Liver (tissue), 9 donors: ENCODE results near the gene UPP1. TPM values are rescaled to one million over a fixed set of nuclear protein-coding genes. Genes with fewer than 3 reads are reported as not detected.

Source experiments
- DNase-seq: peaks from one replicate; pipeline ENCODE4 v3.0.0-alpha.2; 2017; ENCODE audit warnings: low spot score
- H3K27ac ChIP-seq, 2 donors: one replicate each; pipeline ENCODE4 v1.7.0; 2013; ENCODE audit warnings: inconsistent platforms in 2 of 2, low read length in 2 of 2, control low read depth in 1 of 2, low read depth in 1 of 2, mild to moderate bottlenecking in 1 of 2
- H3K27me3 ChIP-seq, 4 donors: one replicate each; pipeline versions ENCODE4 v1.6.1 to v1.7.0; 2013; ENCODE audit warnings: low read length in 3 of 4, inconsistent platforms in 1 of 4, mild to moderate bottlenecking in 1 of 4, moderate library complexity in 1 of 4; ENCODE audit not compliant: control insufficient read depth in 4 of 4, insufficient read depth in 4 of 4
- H3K36me3 ChIP-seq, 4 donors: one replicate each; pipeline versions ENCODE4 v1.6.1 to v1.7.0; 2013; ENCODE audit warnings: low read length in 3 of 4, mild to moderate bottlenecking in 3 of 4, low read depth in 1 of 4, moderate library complexity in 1 of 4; ENCODE audit not compliant: control insufficient read depth in 4 of 4, insufficient read depth in 3 of 4
- H3K4me1 ChIP-seq, 4 donors: one replicate each; pipeline versions ENCODE4 v1.6.1 to v1.7.0; 2013; ENCODE audit warnings: low read length in 3 of 4, mild to moderate bottlenecking in 3 of 4, moderate library complexity in 1 of 4; ENCODE audit not compliant: control insufficient read depth in 4 of 4, insufficient read depth in 4 of 4
- H3K4me3 ChIP-seq, 3 donors: one replicate each; pipeline versions ENCODE4 v1.6.1 to v1.7.0; 2013; ENCODE audit warnings: low read length in 3 of 3, control low read depth in 1 of 3, low read depth in 1 of 3, mild to moderate bottlenecking in 1 of 3
- H3K9ac ChIP-seq, 2 donors: one replicate each; pipeline ENCODE4 v1.7.0; 2013; ENCODE audit warnings: low read length in 2 of 2, mild to moderate bottlenecking in 2 of 2, moderate library complexity in 2 of 2, control low read depth in 1 of 2, low read depth in 1 of 2
- H3K9me3 ChIP-seq, 4 donors: one replicate each; pipeline versions ENCODE4 v1.6.1 to v1.7.0; 2013; ENCODE audit warnings: low read length in 3 of 4; ENCODE audit not compliant: control insufficient read depth in 4 of 4
- ATF3 ChIP-seq: IDR thresholded peaks from 2 replicates; pipeline ENCODE4 v1.6.1; 2016; ENCODE audit warnings: antibody characterized with exemption
- EGR1 ChIP-seq, 2 donors: IDR thresholded peaks; 2 replicates each; pipeline ENCODE4 v1.6.1; 2016 to 2018; ENCODE audit warnings: antibody characterized with exemption in 2 of 2, low read depth in 2 of 2
- FOXA1 ChIP-seq: IDR thresholded peaks from 2 replicates; pipeline ENCODE4 v1.6.1; 2016; ENCODE audit warnings: antibody characterized with exemption
- FOXA2 ChIP-seq: IDR thresholded peaks from 2 replicates; pipeline ENCODE4 v1.6.1; 2016; ENCODE audit warnings: antibody characterized with exemption
- GABPA ChIP-seq, 2 donors: IDR thresholded peaks in 1 of 2; conservative IDR thresholded peaks in 1 of 2; 2 replicates each; pipeline ENCODE4 v1.6.1; 2016; ENCODE audit warnings: antibody characterized with exemption in 2 of 2, mild to moderate bottlenecking in 1 of 2, moderate library complexity in 1 of 2
- HNF4A ChIP-seq, 2 donors: conservative IDR thresholded peaks; 2 replicates each; pipeline ENCODE4 v1.6.1; 2016; ENCODE audit warnings: antibody characterized with exemption in 2 of 2, mild to moderate bottlenecking in 2 of 2
- HNF4G ChIP-seq: IDR thresholded peaks from 2 replicates; pipeline ENCODE4 v1.6.1; 2016; ENCODE audit warnings: antibody characterized with exemption
- JUND ChIP-seq, 2 donors: IDR thresholded peaks; 2 replicates each; pipeline ENCODE4 v1.6.1; 2016; ENCODE audit warnings: antibody characterized with exemption in 2 of 2
- MAX ChIP-seq: IDR thresholded peaks from 2 replicates; pipeline ENCODE4 v1.6.1; 2016; ENCODE audit warnings: antibody characterized with exemption
- NR2F2 ChIP-seq: IDR thresholded peaks from 2 replicates; pipeline ENCODE4 v1.6.1; 2016; ENCODE audit warnings: antibody characterized with exemption
- RAD21 ChIP-seq, 2 donors: IDR thresholded peaks; 2 replicates each; pipeline ENCODE4 v1.6.1; 2016; ENCODE audit warnings: antibody characterized with exemption in 2 of 2, mild to moderate bottlenecking in 2 of 2
- REST ChIP-seq: IDR thresholded peaks from 2 replicates; pipeline ENCODE4 v1.6.1; 2016; ENCODE audit warnings: antibody characterized with exemption, mild to moderate bottlenecking
- RXRA ChIP-seq, 2 donors: IDR thresholded peaks; 2 replicates each; pipeline ENCODE4 v1.6.1; 2017 to 2018; ENCODE audit warnings: antibody characterized with exemption in 2 of 2, mild to moderate bottlenecking in 1 of 2
- SP1 ChIP-seq: IDR thresholded peaks from 2 replicates; pipeline ENCODE4 v1.6.1; 2018; ENCODE audit warnings: antibody characterized with exemption, mild to moderate bottlenecking
- TAF1 ChIP-seq: conservative IDR thresholded peaks from 2 replicates; pipeline ENCODE4 v1.6.1; 2016; ENCODE audit warnings: antibody characterized with exemption, mild to moderate bottlenecking
- YY1 ChIP-seq: IDR thresholded peaks from 2 replicates; pipeline ENCODE4 v1.6.1; 2016; ENCODE audit warnings: antibody characterized with exemption, mild to moderate bottlenecking
- ZBTB33 ChIP-seq: IDR thresholded peaks from 2 replicates; pipeline ENCODE4 v1.6.1; 2016; ENCODE audit warnings: antibody characterized with exemption
- WGBS: extraction: QIAGEN DNeasy Blood & Tissue Kit; methylation state at CpG from one replicate; pipeline ENCODE4 v1.1.7; 2013; 5-methylcytosine and 5-hydroxymethylcytosine counted together
- polyA plus RNA-seq, 2 donors: library from polyadenylated mRNA; stranded (reverse) in 1 of 2; unstranded in 1 of 2; fragments of 200-250 nt in 1 of 2; fragments of >200 nt in 1 of 2; fragmentation: Nextera tagmentation in 1 of 2; extraction: Ambion mirVana in 1 of 2; gene quantifications; one replicate each; pipeline versions ENCODE4 v1.2.1 to v1.2.3, GENCODE V29; 2013 to 2015
- total RNA-seq, 2 donors: library from RNA; depleted of rRNA; stranded (reverse); fragments of >200 nt; gene quantifications; one replicate each; pipeline ENCODE4 v1.2.3, GENCODE V29; 2014
- TF ChIP-seq, protein P1 (sequence below): fragments of 150-350 bp; IDR thresholded peaks from 2 replicates; pipeline ENCODE4 v1.5.1; 2017; ENCODE audit warnings: improper control_type of control experiment, low read depth, low read length; ENCODE audit not compliant: missing input control
- donor health status: healthy.
- donor health status: healthy.
- donor health status: healthy.
- donor health status: healthy.
- donor health status: healthy.

Gene UPP1
- total and polyA plus RNA-seq, 4 donors, result 3.1 to 18.8 (median 9.1) TPM

GRCh38 chr7:48102530-48102929 is 13.5 kb downstream of the UPP1 start:
- Histone ChIP-seq H3K36me3 (peaks cover 8 to 54% (median 35%) of the 10 kb centered on the region in 4 donors), H3K27me3 (no peaks in the 10 kb centered on the region), H3K4me3 (no peak overlapping the region), H3K9ac (no peak overlapping the region), H3K4me1 (no peaks in the 10 kb centered on the region), H3K27ac (no peak overlapping the region), H3K9me3 (no peaks in the 10 kb centered on the region)
- TF ChIP-seq HNF4A (conservative IDR thresholded peaks at IDR 0.05) (no peak), JUND (IDR thresholded peaks at IDR 0.05) (no peak), RXRA (IDR thresholded peaks at IDR 0.05) (no peak), REST (no peak), MAX (no peak), GABPA (IDR thresholded peaks at IDR 0.05 in 1 of 2, conservative IDR thresholded peaks at IDR 0.05 in 1 of 2) (no peak), YY1 (no peak), RAD21 (IDR thresholded peaks at IDR 0.05) (no peak), NR2F2 (no peak), FOXA1 (no peak), TAF1 (no peak), SP1 (no peak), EGR1 (IDR thresholded peaks at IDR 0.05; ENCODE audit: low read depth in 2 of 2) (no peak), ZBTB33 (no peak), FOXA2 (no peak), ATF3 (no peak), HNF4G (no peak)
- TF ChIP-seq, protein P1, sequence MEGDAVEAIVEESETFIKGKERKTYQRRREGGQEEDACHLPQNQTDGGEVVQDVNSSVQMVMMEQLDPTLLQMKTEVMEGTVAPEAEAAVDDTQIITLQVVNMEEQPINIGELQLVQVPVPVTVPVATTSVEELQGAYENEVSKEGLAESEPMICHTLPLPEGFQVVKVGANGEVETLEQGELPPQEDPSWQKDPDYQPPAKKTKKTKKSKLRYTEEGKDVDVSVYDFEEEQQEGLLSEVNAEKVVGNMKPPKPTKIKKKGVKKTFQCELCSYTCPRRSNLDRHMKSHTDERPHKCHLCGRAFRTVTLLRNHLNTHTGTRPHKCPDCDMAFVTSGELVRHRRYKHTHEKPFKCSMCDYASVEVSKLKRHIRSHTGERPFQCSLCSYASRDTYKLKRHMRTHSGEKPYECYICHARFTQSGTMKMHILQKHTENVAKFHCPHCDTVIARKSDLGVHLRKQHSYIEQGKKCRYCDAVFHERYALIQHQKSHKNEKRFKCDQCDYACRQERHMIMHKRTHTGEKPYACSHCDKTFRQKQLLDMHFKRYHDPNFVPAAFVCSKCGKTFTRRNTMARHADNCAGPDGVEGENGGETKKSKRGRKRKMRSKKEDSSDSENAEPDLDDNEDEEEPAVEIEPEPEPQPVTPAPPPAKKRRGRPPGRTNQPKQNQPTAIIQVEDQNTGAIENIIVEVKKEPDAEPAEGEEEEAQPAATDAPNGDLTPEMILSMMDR, result no peak
- no peak for DNase-seq
- WGBS, result 98% methylated on average over 4 of the region's 4 CpGs
